Measurements from ENCODE around the gene KCTD21.

GRCh38 chr11:78230161-78230877, 41.9 kb upstream of the KCTD21 start:
- no peak for TF ChIP-seq POLR2AphosphoS5 (IDR thresholded peaks at IDR 0.05; ENCODE audit: low read depth, low read length)
- TF ChIP-seq, protein P1, sequence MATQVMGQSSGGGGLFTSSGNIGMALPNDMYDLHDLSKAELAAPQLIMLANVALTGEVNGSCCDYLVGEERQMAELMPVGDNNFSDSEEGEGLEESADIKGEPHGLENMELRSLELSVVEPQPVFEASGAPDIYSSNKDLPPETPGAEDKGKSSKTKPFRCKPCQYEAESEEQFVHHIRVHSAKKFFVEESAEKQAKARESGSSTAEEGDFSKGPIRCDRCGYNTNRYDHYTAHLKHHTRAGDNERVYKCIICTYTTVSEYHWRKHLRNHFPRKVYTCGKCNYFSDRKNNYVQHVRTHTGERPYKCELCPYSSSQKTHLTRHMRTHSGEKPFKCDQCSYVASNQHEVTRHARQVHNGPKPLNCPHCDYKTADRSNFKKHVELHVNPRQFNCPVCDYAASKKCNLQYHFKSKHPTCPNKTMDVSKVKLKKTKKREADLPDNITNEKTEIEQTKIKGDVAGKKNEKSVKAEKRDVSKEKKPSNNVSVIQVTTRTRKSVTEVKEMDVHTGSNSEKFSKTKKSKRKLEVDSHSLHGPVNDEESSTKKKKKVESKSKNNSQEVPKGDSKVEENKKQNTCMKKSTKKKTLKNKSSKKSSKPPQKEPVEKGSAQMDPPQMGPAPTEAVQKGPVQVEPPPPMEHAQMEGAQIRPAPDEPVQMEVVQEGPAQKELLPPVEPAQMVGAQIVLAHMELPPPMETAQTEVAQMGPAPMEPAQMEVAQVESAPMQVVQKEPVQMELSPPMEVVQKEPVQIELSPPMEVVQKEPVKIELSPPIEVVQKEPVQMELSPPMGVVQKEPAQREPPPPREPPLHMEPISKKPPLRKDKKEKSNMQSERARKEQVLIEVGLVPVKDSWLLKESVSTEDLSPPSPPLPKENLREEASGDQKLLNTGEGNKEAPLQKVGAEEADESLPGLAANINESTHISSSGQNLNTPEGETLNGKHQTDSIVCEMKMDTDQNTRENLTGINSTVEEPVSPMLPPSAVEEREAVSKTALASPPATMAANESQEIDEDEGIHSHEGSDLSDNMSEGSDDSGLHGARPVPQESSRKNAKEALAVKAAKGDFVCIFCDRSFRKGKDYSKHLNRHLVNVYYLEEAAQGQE (IDR thresholded peaks at IDR 0.05; ENCODE audit: insufficient read depth in 1 of 2, low read depth in 2 of 2, low read length in 2 of 2): no peak
